ENCODE data around the gene NAV3.

Gene NAV3

DNA sequence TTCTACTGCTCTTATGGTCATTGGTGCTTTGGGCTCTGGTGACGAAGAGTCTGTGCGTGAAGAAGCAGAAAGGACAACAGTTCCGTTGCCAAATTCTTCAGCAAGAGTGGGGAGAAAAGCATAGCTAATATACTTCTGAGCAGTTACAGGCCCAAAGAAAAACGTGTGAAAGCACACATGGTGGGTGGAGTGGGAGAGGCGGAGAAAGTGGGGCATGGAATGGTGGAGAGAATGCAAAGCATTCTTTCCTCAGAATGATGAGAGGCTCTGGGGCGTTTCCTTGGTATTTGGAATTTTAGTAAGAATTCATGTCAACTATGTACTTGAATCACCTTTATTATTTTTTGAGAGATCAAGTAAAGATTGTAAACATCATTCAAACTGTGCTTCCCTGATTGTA lies 396.1 kb downstream of the NAV3 start:
- no peak overlapping the region for H3K4me3 ChIP-seq (ENCODE audit: low read depth, low read length)
- no peak overlapping the region for H3K27ac ChIP-seq
- TF ChIP-seq, protein P1, sequence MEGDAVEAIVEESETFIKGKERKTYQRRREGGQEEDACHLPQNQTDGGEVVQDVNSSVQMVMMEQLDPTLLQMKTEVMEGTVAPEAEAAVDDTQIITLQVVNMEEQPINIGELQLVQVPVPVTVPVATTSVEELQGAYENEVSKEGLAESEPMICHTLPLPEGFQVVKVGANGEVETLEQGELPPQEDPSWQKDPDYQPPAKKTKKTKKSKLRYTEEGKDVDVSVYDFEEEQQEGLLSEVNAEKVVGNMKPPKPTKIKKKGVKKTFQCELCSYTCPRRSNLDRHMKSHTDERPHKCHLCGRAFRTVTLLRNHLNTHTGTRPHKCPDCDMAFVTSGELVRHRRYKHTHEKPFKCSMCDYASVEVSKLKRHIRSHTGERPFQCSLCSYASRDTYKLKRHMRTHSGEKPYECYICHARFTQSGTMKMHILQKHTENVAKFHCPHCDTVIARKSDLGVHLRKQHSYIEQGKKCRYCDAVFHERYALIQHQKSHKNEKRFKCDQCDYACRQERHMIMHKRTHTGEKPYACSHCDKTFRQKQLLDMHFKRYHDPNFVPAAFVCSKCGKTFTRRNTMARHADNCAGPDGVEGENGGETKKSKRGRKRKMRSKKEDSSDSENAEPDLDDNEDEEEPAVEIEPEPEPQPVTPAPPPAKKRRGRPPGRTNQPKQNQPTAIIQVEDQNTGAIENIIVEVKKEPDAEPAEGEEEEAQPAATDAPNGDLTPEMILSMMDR (IDR thresholded peaks at IDR 0.05; ENCODE audit: low read depth, low read length, missing control alignments) = no peak
- no peak for DNase-seq
- in situ Hi-C loops (cut with HindIII; ENCODE audit: low pct_ligation_motif_present, low sequenced_read_pairs) = no loop called here
- no peaks in the 10 kb centered on the region for H3K27me3 ChIP-seq (replicated peaks)
- no peaks in the 10 kb centered on the region for H3K36me3 ChIP-seq (replicated peaks)

DNA sequence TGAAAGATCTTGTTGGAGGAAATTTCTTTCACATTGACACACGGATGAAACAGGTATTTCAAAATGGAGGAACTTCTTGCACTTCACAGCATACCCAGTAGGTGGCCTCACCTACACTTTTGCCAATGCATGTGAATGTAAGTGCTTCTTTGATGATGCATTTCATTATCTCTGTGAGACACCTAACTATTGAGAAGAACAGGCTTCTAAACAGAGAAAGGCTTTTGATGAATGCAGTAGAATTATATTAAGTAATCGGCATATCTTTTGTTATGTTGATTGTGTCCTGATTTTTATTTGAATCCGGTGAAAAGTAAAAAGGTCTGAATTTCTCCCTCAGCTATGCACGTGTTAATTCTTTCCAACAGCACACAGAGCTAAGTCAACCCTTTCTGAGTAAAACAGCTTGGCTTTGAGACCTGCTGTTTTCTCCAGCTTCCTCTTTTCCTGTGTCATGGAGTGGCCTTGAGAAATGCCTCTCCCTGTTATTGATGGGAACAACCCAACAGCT lies 399.0 kb downstream of the NAV3 start:
- no peak overlapping the region for H3K27ac ChIP-seq
- TF ChIP-seq, protein P1 (IDR thresholded peaks at IDR 0.05; ENCODE audit: low read depth, low read length, missing control alignments) = peak; percentile 78
- in situ Hi-C loops (cut with HindIII; ENCODE audit: low pct_ligation_motif_present, low sequenced_read_pairs) = no loop called here
- no peaks in the 10 kb centered on the region for H3K36me3 ChIP-seq (replicated peaks)
- no peak overlapping the region for H3K4me3 ChIP-seq (ENCODE audit: low read depth, low read length)
- H3K27me3 ChIP-seq (replicated peaks) = no peaks in the 10 kb centered on the region
- peak; percentile 58 for DNase-seq

DNA sequence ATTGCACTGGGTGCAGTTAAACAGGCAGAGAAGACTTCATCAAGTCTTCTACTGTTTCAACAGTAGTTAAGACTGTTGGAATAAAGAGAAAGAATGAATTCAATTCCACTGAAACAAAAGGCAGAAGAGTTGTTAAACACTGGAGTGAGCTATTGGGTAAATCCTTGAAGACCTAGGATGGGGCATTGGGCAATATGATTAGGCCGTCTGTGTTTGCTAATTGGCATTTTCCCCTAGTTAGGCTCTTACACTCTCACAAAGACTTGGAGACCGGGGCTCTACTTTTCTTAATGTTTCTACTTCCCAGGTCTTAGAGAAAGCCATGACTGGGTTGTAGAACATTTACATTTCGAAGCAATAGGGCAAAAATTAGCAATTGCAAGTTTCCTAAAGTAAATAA lies 402.1 kb downstream of the NAV3 start:
- no peaks in the 10 kb centered on the region for H3K27me3 ChIP-seq (replicated peaks)
- no peak overlapping the region for H3K27ac ChIP-seq
- no peaks in the 10 kb centered on the region for H3K36me3 ChIP-seq (replicated peaks)
- in situ Hi-C loops (cut with HindIII; ENCODE audit: low pct_ligation_motif_present, low sequenced_read_pairs) = no loop called here
- no peak for DNase-seq
- TF ChIP-seq, protein P1 (IDR thresholded peaks at IDR 0.05; ENCODE audit: low read depth, low read length, missing control alignments) = no peak
- no peak overlapping the region for H3K4me3 ChIP-seq (ENCODE audit: low read depth, low read length)

DNA sequence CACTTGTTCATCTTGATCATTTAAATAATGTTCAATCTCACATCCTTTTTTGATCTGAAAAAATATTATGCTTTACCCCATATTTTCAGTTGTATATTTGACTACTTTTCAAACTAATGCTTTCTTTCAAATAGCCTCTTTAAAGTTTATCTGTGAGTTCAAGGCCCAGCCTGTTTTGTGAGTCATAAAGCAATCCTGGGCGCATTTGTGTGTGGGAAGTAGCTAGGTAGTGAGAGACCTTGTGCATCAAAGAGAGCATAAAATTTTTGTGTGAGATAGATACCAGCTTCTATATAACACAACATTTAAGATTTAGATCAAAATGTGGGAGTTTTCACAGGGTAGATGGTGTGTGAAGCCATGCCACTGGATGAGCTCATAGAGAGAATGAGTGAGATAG lies 405.6 kb downstream of the NAV3 start:
- Histone ChIP-seq H3K36me3 (replicated peaks) (no peaks in the 10 kb centered on the region), H3K4me3 (ENCODE audit: low read depth, low read length) (no peak overlapping the region), H3K27ac (no peak overlapping the region), H3K27me3 (replicated peaks) (no peaks in the 10 kb centered on the region)
- TF ChIP-seq, protein P1 (IDR thresholded peaks at IDR 0.05; ENCODE audit: low read depth, low read length, missing control alignments) = no peak
- DNase-seq = no peak
- in situ Hi-C loops (cut with HindIII; ENCODE audit: low pct_ligation_motif_present, low sequenced_read_pairs) = no loop called here

DNA sequence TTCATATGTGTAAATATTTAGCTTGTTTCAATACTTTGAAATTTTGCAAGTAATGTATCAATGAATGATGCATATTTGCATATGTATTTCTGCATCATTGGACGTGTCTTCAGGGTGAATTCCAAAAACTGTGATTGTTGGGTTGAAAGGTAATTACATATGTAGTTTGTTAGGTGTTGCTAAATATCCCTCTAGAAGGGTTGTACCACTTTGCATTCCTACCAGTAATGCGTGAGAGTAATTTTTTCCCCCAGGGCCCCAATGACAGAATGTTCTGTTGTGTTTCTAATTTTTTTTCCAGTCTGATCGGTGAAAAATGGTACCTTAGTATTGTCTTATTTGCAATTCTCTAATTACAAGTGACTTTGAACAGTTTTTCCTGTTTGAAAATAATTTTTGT lies 408.9 kb downstream of the NAV3 start:
- H3K36me3 ChIP-seq (replicated peaks) = no peaks in the 10 kb centered on the region
- in situ Hi-C loops (cut with HindIII; ENCODE audit: low pct_ligation_motif_present, low sequenced_read_pairs) = no loop called here
- TF ChIP-seq, protein P1 (IDR thresholded peaks at IDR 0.05; ENCODE audit: low read depth, low read length, missing control alignments) = no peak

DNA sequence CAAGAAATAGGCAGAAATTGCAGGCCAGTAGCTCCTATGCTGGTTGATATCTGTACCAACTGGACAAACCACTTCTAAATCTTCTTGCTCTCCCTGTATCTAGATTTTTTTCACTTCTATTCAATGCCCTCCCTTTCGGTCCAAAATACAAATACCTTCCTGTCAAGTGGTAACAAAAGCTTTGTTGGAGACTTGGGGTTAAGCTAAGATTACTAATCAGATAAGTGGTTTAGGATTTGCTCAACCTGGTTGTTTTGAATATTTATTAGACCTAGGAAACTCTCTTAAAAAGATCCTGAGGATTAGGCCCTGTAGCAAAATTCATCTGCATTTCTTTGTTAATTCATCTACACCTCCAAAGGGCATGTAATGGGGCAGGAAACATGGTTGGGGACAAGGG lies 410.1 kb downstream of the NAV3 start:
- no peaks in the 10 kb centered on the region for H3K36me3 ChIP-seq (replicated peaks)
- H3K4me3 ChIP-seq (ENCODE audit: low read depth, low read length) = no peak overlapping the region
- in situ Hi-C loops (cut with HindIII; ENCODE audit: low pct_ligation_motif_present, low sequenced_read_pairs) = no loop called here
- H3K27me3 ChIP-seq (replicated peaks) = no peaks in the 10 kb centered on the region
- no peak overlapping the region for H3K27ac ChIP-seq
- no peak for DNase-seq
- TF ChIP-seq, protein P1 (IDR thresholded peaks at IDR 0.05; ENCODE audit: low read depth, low read length, missing control alignments) = no peak

More for the DNA sequence above, 408.9 kb downstream of the NAV3 start:
- no peaks in the 10 kb centered on the region for H3K27me3 ChIP-seq (replicated peaks)
- no peak for DNase-seq
- no peak overlapping the region for H3K27ac ChIP-seq
- no peak overlapping the region for H3K4me3 ChIP-seq (ENCODE audit: low read depth, low read length)
